H7 (cell line): ENCODE measurements around the gene RAPGEF4. TPM values are rescaled to one million over a fixed set of nuclear protein-coding genes. Genes with fewer than 3 reads are reported as not detected.

ENCODE experiments used
- DNase-seq: peaks from one replicate; pipeline ENCODE4 v3.0.0; 2012
- H3K27me3 ChIP-seq: 2 replicates; pipeline ENCODE4 v1.6.0; 2011; ENCODE audit warnings: mild to moderate bottlenecking, low read length; ENCODE audit not compliant: control insufficient read depth, insufficient read depth
- H3K36me3 ChIP-seq: replicated peaks from 2 replicates; pipeline ENCODE4 v1.5.1; 2011; ENCODE audit warnings: low read length; ENCODE audit not compliant: control insufficient read depth, insufficient read depth
- H3K4me3 ChIP-seq: 2 replicates; pipeline ENCODE4 v1.5.1; 2011; ENCODE audit warnings: low read depth, mild to moderate bottlenecking, control low read depth, low read length, moderate library complexity; ENCODE audit not compliant: insufficient read depth
- total RNA-seq: library from RNA; depleted of rRNA; stranded (reverse); fragments of >200 nt; shearing (Covaris generic); gene quantifications from 2 replicates; pipeline ENCODE4 v1.2.3, GENCODE V29; 2014

The RAPGEF4 gene
- total RNA-seq, 1 experiment from 2014 or later = 0.69 TPM

DNA sequence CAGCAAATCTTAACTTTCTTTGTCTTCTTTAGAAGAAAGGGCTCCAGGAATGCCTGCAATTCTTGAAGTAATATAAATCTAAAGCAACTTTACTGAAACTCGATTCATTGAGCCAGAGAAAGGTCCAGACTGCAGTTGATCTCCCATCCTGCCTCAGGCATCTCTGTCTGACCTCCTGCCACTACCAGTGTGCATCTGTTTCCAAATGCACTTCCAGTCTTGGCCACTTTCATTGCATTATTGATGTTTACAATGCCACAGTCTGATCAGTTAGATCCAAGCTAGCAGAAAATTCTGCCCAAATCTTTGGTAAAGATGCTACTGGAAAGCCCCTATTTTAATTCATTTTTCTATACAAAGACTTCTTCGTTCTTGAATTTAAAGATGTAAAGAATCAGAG lies 158.0 kb downstream of the RAPGEF4 start:
- DNase-seq = no peak
- H3K36me3 ChIP-seq = no peaks in the 10 kb centered on the region
- no peak overlapping the region for H3K4me3 ChIP-seq
- no peaks in the 10 kb centered on the region for H3K27me3 ChIP-seq

DNA sequence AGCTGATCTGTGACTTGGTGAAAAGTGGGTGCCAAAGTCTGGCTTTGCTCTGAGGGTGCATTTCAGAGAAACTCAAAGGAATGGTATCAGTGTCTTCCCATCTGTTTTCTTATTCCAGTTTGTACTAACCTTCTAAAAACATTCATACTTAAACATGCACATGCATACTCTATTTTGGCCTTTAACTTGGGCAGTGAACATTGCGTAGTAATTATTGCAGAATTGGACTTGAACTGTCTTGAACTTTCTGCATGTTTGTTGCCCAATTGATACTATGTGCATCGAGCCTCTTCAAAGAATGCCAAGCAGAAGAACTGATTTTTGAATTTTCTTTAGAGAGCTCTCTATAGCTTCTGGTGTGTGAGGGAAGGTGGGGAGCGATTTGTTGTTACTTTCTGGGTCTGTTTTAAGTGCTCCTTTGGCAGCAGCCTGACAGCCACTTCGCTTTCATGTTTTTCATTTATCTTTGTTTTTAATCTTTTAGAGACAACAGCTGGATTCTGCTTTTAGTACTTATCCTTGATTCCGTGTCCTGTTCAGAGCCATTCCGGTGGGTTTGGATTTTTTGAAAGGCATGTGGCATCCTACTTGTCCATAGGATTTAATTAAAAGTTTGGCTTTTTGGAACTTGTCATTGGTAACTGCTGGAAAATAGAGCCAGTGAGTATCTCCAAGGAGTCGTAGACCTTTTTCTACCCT lies 159.2 kb downstream of the RAPGEF4 start:
- Histone ChIP-seq H3K4me3 (no peak overlapping the region), H3K27me3 (no peaks in the 10 kb centered on the region)

DNA sequence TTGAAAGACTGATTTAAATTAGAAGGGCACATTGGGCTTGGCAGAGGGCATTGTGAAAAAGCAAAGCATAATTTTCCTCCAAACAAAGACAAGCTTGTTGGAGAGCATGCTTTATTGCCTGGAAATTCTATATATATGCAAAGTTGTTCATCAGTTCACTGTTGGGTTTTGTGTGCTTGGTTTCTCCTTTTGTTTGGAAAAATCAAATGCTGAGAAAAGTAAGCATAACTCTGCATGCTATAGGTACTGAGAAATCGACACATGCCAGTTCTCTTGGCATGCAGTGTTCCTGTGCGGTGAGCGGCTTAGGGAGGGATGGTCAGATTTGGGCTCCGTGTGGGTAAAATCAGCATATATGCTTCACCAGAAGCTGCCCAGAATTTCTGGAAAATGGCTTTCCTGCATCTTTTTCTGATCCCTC lies 161.0 kb downstream of the RAPGEF4 start:
- no peak for DNase-seq
- Histone ChIP-seq H3K27me3 (no peaks in the 10 kb centered on the region), H3K4me3 (no peak overlapping the region), H3K36me3 (no peaks in the 10 kb centered on the region)

More for the DNA sequence above, 159.2 kb downstream of the RAPGEF4 start:
- no peaks in the 10 kb centered on the region for H3K36me3 ChIP-seq
- DNase-seq = no peak

DNA sequence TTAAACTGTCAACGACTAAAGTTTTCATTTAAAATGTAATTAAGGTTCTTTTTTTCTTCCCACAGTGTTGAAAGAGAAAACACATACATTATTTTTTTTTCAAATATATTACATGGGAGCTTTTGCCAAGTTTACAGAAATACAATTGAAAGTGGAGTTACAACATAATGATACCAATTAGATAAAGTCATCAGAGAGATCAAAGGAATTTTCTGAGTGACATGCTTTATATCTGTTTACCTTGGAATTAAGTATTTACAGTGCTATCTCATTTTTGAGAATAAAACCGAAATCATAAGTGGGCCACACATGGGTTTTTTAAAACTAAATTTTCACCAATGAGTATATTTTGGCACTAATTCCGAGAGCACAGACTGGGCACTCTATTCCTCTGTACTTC lies 165.2 kb downstream of the RAPGEF4 start:
- H3K36me3 ChIP-seq = no peaks in the 10 kb centered on the region
- H3K4me3 ChIP-seq = no peak overlapping the region
- no peak for DNase-seq
- H3K27me3 ChIP-seq = no peaks in the 10 kb centered on the region

DNA sequence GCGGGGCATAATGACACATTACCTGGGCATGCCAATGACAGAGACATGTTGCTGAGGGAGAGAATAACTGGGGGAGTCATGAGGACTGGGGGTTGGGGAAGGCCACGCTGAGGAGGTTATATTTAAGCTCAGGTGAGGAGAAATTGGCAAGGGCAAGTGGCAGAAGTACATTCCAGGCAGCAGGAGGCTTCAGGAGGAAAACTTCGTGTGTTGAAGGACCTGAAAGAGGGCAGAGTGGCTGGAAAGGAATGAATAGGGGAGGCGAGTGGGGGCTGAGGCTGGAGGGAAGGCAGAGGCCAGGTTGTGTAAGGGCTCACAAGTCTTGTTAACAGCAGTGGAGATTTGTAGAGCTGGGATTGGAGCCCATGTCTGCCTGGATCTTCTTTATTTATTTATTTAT lies 166.3 kb downstream of the RAPGEF4 start:
- no peaks in the 10 kb centered on the region for H3K27me3 ChIP-seq
- DNase-seq = no peak
- no peaks in the 10 kb centered on the region for H3K36me3 ChIP-seq
- no peak overlapping the region for H3K4me3 ChIP-seq

DNA sequence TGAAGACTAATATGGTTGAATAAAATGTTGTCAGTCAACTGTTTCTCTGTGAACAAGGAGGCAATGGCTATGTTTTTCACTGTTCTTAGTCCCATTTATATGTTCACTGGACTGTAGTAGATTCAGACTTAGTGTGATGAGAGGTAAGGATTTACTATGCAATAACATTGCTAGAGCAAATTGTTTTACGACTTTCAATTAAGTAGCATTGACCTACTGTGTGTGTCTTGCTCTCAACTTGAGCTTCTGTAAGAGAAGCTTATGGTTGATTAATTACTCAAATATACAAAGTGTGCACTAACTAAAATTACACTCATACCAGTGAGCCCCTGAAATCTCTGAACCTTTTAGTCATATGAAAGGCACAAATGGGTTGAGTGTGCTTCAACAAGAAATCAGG lies 168.6 kb downstream of the RAPGEF4 start:
- no peaks in the 10 kb centered on the region for H3K36me3 ChIP-seq
- DNase-seq = no peak
- H3K27me3 ChIP-seq = no peaks in the 10 kb centered on the region
- no peak overlapping the region for H3K4me3 ChIP-seq

DNA sequence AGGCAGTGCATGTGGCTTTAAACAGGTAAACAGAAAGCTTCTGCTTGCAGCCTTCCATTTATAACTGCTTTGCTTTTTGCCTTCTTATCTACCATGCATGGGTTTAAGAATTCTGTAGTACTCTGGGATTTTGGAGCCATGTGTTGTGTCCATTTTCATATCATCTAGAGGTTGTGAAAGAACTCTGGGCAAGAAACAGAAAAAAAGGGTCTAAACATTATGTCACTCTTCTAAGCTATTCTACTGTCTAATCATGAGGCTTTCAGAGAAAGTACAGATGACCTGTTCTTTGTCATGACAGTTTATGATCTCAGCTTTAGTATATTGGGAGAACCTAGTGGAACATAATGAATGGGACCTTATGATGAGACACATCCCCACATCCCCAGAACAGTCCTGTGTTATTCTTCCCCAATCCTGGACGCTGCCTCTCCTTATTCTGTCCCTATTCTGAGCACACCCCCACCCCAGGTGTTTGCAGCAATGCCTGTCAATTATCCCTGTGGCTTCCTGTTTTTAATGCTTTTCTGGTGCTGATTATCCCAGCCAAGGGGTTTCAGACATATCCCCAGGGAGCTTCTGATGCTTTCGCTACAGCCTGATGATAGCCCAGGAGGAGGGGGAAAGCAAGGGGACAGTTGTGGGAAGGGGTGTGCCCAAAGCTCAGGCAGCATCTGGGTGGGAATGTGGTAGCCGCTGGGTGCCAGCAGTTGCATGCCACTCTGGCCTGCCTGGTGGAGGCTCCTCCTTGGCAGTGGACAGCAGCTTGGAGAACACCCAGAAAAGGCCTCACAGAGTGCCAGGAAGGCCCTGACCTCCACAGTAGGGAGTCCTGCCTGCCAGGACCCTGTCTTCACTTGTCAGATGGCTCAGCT lies 170.5 kb downstream of the RAPGEF4 start:
- H3K36me3 ChIP-seq = no peaks in the 10 kb centered on the region
- peak; percentile 15 for DNase-seq
- no peak overlapping the region for H3K4me3 ChIP-seq
- H3K27me3 ChIP-seq = no peaks in the 10 kb centered on the region

DNA sequence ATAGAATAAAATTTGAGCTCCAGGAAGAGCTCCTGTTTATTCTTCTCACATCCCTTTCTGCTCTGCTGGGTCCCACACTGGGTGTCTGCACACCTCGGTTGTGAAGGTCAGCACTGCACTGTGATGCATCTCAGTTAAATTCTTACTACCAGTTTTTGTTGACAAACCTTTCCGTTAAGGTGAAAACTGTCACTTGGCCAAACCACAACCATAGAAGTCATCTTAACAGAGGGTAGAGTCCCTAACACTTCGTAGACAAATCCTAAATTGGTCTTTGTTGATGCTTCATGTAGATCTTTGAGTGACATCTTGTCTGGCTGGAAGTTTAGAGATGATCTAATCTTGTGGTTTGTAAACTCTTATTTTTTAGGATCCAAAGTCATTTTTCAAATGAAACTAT lies 172.6 kb downstream of the RAPGEF4 start:
- Histone ChIP-seq H3K27me3 (no peaks in the 10 kb centered on the region), H3K36me3 (no peaks in the 10 kb centered on the region), H3K4me3 (no peak overlapping the region)
- no peak for DNase-seq

DNA sequence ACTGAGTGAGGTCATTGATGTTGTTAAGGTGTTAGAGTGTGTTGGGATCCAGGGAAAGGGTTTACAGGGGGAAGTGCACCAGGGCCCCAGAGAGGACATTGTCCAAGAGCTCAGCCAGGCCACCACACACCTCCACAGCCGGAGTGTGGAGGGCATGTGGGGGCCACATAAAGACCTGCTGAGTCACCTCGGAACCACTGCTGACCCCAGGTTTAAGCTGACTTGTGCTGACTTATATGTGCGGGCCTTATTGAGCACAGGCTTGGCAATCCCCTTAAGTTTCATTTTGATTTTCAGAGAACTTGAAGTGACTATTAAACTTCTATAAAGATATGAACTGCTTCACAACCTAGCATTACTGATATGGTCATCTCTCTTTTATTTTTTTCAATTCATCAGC lies 173.8 kb downstream of the RAPGEF4 start:
- Histone ChIP-seq H3K27me3 (no peaks in the 10 kb centered on the region), H3K4me3 (no peak overlapping the region), H3K36me3 (no peaks in the 10 kb centered on the region)
- DNase-seq = no peak

DNA sequence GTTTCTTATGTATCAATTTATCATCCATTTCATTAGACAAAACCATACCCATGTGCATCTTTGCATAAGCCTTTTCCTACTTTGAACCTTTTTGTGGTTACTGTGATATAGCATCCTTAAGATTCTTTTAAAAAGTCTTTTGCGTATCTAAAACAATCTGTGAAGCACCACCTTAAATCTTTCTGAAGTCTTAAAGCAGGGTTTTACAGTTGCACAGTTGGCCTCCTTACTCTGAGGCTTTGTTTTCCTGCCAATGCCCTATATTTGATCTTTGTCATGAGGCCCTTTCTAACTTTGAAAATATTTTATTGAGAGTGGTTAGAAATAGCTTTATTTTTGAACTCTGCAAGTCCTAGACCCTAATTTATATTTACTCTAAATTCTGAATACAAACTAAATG lies 176.6 kb downstream of the RAPGEF4 start:
- DNase-seq = no peak
- H3K4me3 ChIP-seq = no peak overlapping the region
- H3K27me3 ChIP-seq = no peaks in the 10 kb centered on the region
- no peaks in the 10 kb centered on the region for H3K36me3 ChIP-seq

DNA sequence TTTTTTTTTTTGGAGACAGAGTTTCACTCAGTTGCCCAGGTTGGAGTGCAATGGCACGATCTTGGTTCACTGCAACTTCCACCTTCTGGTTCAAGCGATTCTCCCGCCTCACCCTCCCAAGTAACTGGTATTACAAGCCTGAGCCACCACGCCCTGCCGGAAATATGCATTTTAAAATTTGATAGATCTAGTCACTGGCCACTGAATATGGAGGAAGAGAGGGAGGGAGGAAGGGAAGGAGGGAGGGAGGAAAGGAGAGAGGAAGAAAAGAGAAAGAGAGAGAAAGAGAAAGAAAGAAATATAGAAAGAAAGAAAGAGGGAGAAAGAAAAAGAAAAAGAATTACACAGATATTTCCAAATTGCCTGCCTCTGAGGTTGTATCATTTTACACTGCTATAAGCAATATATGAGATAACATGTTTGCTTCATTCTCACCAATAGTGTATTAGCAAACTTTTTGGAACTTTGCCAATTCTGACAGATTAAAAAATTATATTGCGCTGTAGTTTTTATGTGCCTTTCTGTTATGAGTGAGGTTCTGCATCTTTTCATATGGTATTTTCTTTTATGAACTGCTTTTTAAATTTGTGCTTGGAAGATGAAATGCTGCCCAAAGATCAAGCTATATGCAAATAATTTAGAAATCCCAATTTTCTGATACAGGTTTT lies 178.8 kb downstream of the RAPGEF4 start:
- Histone ChIP-seq H3K36me3 (no peaks in the 10 kb centered on the region), H3K27me3 (no peaks in the 10 kb centered on the region), H3K4me3 (no peak overlapping the region)
- DNase-seq = no peak

DNA sequence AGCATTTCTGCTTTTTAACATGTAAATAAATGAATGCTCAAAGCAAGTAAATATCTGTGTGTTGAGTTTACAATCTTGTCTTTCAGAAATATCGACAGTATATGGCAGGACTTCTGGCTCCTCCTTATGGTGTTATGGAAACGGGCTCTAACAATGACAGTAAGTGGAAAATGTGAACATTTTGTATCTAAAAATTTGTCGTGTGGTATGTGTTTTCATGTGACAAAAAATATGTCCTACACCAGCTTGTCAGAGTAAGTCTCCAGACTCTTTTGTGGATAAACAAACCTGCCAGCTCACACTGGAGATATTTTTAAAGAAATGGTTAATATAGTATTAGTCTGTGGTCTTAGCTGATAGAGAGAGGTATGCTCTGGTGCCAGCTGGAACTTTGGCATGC lies 182.1 kb downstream of the RAPGEF4 start:
- no peaks in the 10 kb centered on the region for H3K36me3 ChIP-seq
- no peak for DNase-seq
- H3K4me3 ChIP-seq = no peak overlapping the region
- no peaks in the 10 kb centered on the region for H3K27me3 ChIP-seq

DNA sequence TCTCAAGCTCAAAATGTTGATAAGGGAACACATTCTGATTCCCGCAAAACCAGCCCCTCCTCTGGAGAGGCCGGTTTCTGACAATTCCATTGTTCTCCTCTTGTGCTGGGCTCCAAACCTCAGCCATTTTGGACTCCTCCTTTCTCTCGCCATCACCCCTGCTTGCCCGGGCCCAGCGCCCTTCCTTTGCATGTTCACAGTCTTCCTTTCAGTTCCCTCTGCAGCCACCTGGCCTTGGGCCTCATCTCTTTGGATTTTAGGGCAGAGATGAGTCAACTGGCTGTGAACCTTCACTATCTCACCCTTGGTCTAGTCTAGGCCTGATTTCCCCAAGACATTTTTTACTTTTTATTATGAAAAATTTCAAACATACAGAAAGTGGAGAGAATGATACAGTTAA lies 184.1 kb downstream of the RAPGEF4 start:
- DNase-seq = no peak
- no peak overlapping the region for H3K4me3 ChIP-seq
- no peaks in the 10 kb centered on the region for H3K36me3 ChIP-seq
- H3K27me3 ChIP-seq = no peaks in the 10 kb centered on the region

DNA sequence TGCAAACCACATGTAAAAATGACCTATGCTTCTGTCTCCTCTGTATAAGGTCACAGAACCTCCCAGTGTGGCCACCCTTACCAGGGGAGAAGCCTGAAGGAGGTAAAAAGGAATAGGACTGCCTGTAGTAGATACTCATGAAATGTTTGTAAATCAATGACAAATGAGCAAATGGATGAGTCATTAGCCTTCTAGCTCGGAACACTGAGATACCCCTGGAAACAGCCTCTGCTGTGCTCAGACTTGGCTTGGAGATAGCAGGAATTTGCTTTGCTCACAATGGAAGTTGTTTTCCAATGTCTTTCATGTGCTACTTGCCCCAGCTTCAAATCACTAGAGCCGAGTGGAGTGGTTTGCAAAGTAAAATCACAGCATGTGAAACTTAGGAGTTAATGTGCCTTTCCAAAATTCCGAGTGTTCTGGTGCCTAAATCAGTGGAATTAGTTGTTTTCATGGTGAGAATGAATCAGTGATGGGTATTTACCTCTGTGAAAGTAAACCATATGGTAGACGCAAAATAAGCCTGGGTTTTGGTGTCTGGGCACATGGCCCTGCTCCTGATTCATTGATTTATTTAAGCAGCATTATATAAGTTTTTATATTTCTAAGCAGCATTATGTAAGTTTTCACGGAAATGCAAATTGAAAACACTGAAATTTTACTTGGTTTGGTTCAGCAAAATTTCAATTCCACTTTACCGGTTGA lies 186.0 kb downstream of the RAPGEF4 start:
- DNase-seq = no peak
- no peaks in the 10 kb centered on the region for H3K27me3 ChIP-seq
- H3K36me3 ChIP-seq = no peaks in the 10 kb centered on the region
- no peak overlapping the region for H3K4me3 ChIP-seq
